ENCODE results near the gene TRAF6. TPM values are rescaled to one million over a fixed set of nuclear protein-coding genes. Genes with fewer than 3 reads are reported as not detected.

Gene TRAF6
- total and polyA plus RNA-seq, 2 donors (not counting 3 experiments of a cell fraction or from before 2014, with no cell fraction given) = 6.0 to 14.2 TPM

GRCh38 chr11:36499315-36499714 is 10.8 kb downstream of the TRAF6 start:
- H3K27ac ChIP-seq (ENCODE audit: insufficient read depth, low read depth, low read length) = peak overlapping the region; percentile 79

GRCh38 chr11:36498721-36499120 is 11.4 kb downstream of the TRAF6 start:
- peaks cover 10 to 16% of the 10 kb centered on the region in 2 experiments for H3K36me3 ChIP-seq (ENCODE audit: control insufficient read depth in 2 of 2, extremely low read depth in 1 of 2, insufficient read depth in 2 of 2, low read length in 2 of 2)
- no TSS peak for BruUV-seq (replicated peaks)
- TF ChIP-seq FOS (IDR thresholded peaks at IDR 0.05; ENCODE audit: borderline replicate concordance, insufficient read depth, low read length) = no peak
- TF ChIP-seq JUN (IDR thresholded peaks at IDR 0.05; ENCODE audit: borderline replicate concordance, insufficient read depth, insufficient read length, low read depth) = no peak
- no peak for TF ChIP-seq MYC (IDR thresholded peaks at IDR 0.05; ENCODE audit: low read depth, low read length)
- TF ChIP-seq EZH2 (IDR thresholded peaks at IDR 0.05; ENCODE audit: borderline replicate concordance, low read depth, low read length, severe bottlenecking) = no peak
- no peak for TF ChIP-seq MAX (IDR thresholded peaks at IDR 0.05; ENCODE audit: insufficient read depth, insufficient read length)
- no peak for TF ChIP-seq GATA2 (IDR thresholded peaks at IDR 0.05; ENCODE audit: insufficient read depth, insufficient read length, low read depth, low read length)
- no peak for TF ChIP-seq POLR2A (IDR thresholded peaks at IDR 0.05; ENCODE audit: low read depth, low read length)
- no peak for TF ChIP-seq POLR2AphosphoS5 (IDR thresholded peaks at IDR 0.05; ENCODE audit: insufficient read depth, low read depth, low read length)
- TF ChIP-seq CTCF (IDR thresholded peaks at IDR 0.05; ENCODE audit: extremely low read depth in 1 of 2, insufficient read depth in 1 of 2, low read depth in 1 of 2, low read length in 2 of 2) = no peak
- no peak overlapping the region for H2AFZ ChIP-seq (ENCODE audit: low read depth, low read length)
- no peak overlapping the region for H3K27ac ChIP-seq (ENCODE audit: insufficient read depth, low read depth, low read length)
- no peak overlapping the region for H3K4me3 ChIP-seq (replicated peaks in 1 of 3; ENCODE audit: insufficient read depth in 1 of 3, low read depth in 1 of 3, low read length in 3 of 3)
- dilution Hi-C loops (cut with MboI; ENCODE audit: extremely low pct_ligation_motif_present, low sequenced_read_pairs) (no loop called here), intact Hi-C loops (cut with micrococcal nuclease) (loop anchor here (10.0 kb wide), 1 partner anchor 344 kb away; no protein-coding TSS in a partner anchor)
- CTCF ChIA-PET = no interaction called here
- POLR2A ChIA-PET = no interaction called here
- peaks cover 18% of the 10 kb centered on the region for H3K79me2 ChIP-seq (ENCODE audit: control insufficient read depth, insufficient read depth, low read length)
- no peaks in the 10 kb centered on the region for H4K20me1 ChIP-seq (replicated peaks; ENCODE audit: control insufficient read depth, extremely low read depth, insufficient read depth, low read length)
- no peaks in the 10 kb centered on the region for H3K27me3 ChIP-seq (ENCODE audit: control insufficient read depth in 2 of 2, insufficient read depth in 2 of 2, low read length in 2 of 2)
- H3K4me1 ChIP-seq (ENCODE audit: control insufficient read depth, extremely low read depth, insufficient read depth, low read length) = peaks cover 19% of the 10 kb centered on the region
- DNase-seq (ENCODE audit: low read depth, low spot score) (no peak), FAIRE-seq (no peak)
- no peaks in the 10 kb centered on the region for H3K9me3 ChIP-seq (replicated peaks; ENCODE audit: control insufficient read depth, insufficient read depth, low read length)
- H3K4me2 ChIP-seq (ENCODE audit: insufficient read depth, low read length) = no peak overlapping the region
- H3K9ac ChIP-seq (replicated peaks; ENCODE audit: extremely low read depth, insufficient read depth, low read length) = no peak overlapping the region
- H3K9me1 ChIP-seq (replicated peaks; ENCODE audit: control insufficient read depth, extremely low read depth, insufficient read depth, low read length) = no peaks in the 10 kb centered on the region

More at GRCh38 chr11:36499315-36499714, 10.8 kb downstream of the TRAF6 start:
- peaks cover 5 to 16% of the 10 kb centered on the region in 2 experiments for H3K36me3 ChIP-seq (ENCODE audit: control insufficient read depth in 2 of 2, extremely low read depth in 1 of 2, insufficient read depth in 2 of 2, low read length in 2 of 2)
- H3K79me2 ChIP-seq (ENCODE audit: control insufficient read depth, insufficient read depth, low read length) = peaks cover 21% of the 10 kb centered on the region
- peaks cover 19% of the 10 kb centered on the region for H3K4me1 ChIP-seq (ENCODE audit: control insufficient read depth, extremely low read depth, insufficient read depth, low read length)
- dilution Hi-C loops (cut with MboI; ENCODE audit: extremely low pct_ligation_motif_present, low sequenced_read_pairs) = no loop called here
- no peaks in the 10 kb centered on the region for H3K9me1 ChIP-seq (replicated peaks; ENCODE audit: control insufficient read depth, extremely low read depth, insufficient read depth, low read length)
- BruUV-seq (replicated peaks) = no TSS peak
- ChIA-PET POLR2A (interaction anchor here (1.5 kb wide), 1 partner anchor 210 kb away, joined by 8 read pairs; the partner anchor contains the start of gene COMMD9), CTCF (interaction anchor here (2.2 to 3.0 kb wide), 2 partner anchors 10 to 42 kb away, joined by 9 to 36 read pairs; partner anchors contain the start of gene TRAF6)
- no peak overlapping the region for H3K4me2 ChIP-seq (ENCODE audit: insufficient read depth, low read length)
- FAIRE-seq (no peak), DNase-seq (ENCODE audit: low read depth, low spot score) (no peak)
- intact Hi-C loops (cut with micrococcal nuclease) = loop anchor here (10.0 kb wide), 1 partner anchor 345 kb away; no protein-coding TSS in a partner anchor
- no peaks in the 10 kb centered on the region for H3K9me3 ChIP-seq (replicated peaks; ENCODE audit: control insufficient read depth, insufficient read depth, low read length)
- TF ChIP-seq POLR2A (IDR thresholded peaks at IDR 0.05; ENCODE audit: low read depth, low read length) (no peak), POLR2AphosphoS5 (IDR thresholded peaks at IDR 0.05; ENCODE audit: insufficient read depth, low read depth, low read length) (no peak), JUN (IDR thresholded peaks at IDR 0.05; ENCODE audit: borderline replicate concordance, insufficient read depth, insufficient read length, low read depth) (no peak)
- no peak overlapping the region for H3K9ac ChIP-seq (replicated peaks; ENCODE audit: extremely low read depth, insufficient read depth, low read length)
- no peak overlapping the region for H2AFZ ChIP-seq (ENCODE audit: low read depth, low read length)
- no peaks in the 10 kb centered on the region for H3K27me3 ChIP-seq (ENCODE audit: control insufficient read depth in 2 of 2, insufficient read depth in 2 of 2, low read length in 2 of 2)
- H4K20me1 ChIP-seq (replicated peaks; ENCODE audit: control insufficient read depth, extremely low read depth, insufficient read depth, low read length) = no peaks in the 10 kb centered on the region
- H3K4me3 ChIP-seq (replicated peaks in 1 of 3; ENCODE audit: insufficient read depth in 1 of 3, low read depth in 1 of 3, low read length in 3 of 3) = no peak overlapping the region
